Trophoblast cell (in vitro differentiated cells and primary cell): ENCODE data around the gene PYROXD2.

Experiments used
- DNase-seq, 2 donors: peaks; one replicate each; pipeline ENCODE4 v3.0.0-alpha.2; 2016
- H2AFZ ChIP-seq: 2 replicates; pipeline ENCODE4 v1.6.1; 2013; ENCODE audit warnings: low read length, moderate library complexity, mild to moderate bottlenecking; ENCODE audit not compliant: insufficient read depth, poor library complexity
- H2AK5ac ChIP-seq: 2 replicates; pipeline ENCODE4 v1.6.1; 2013; ENCODE audit warnings: mild to moderate bottlenecking, low read length
- H2BK120ac ChIP-seq: 2 replicates; pipeline ENCODE4 v1.6.1; 2013; ENCODE audit warnings: low read length, mild to moderate bottlenecking, moderate library complexity; ENCODE audit not compliant: insufficient read depth, poor library complexity
- H2BK12ac ChIP-seq: 2 replicates; pipeline ENCODE4 v1.6.1; 2013; ENCODE audit warnings: mild to moderate bottlenecking, low read length, moderate library complexity
- H2BK5ac ChIP-seq: 2 replicates; pipeline ENCODE4 v1.6.1; 2013; ENCODE audit warnings: low read length, low read depth, moderate library complexity, mild to moderate bottlenecking; ENCODE audit not compliant: poor library complexity
- H3K14ac ChIP-seq: 2 replicates; pipeline ENCODE4 v1.6.1; 2013; ENCODE audit warnings: mild to moderate bottlenecking, low read length
- H3K18ac ChIP-seq: 2 replicates; pipeline ENCODE4 v1.6.1; 2013; ENCODE audit warnings: mild to moderate bottlenecking, low read length
- H3K23ac ChIP-seq: 2 replicates; pipeline ENCODE4 v1.6.1; 2013; ENCODE audit warnings: low read length
- H3K27ac ChIP-seq: 2 replicates; pipeline ENCODE4 v1.5.1; 2013; ENCODE audit warnings: low read depth, mild to moderate bottlenecking, inconsistent platforms, low read length, moderate library complexity
- H3K27me3 ChIP-seq: 2 replicates; pipeline ENCODE4 v1.6.1; 2013; ENCODE audit warnings: inconsistent platforms, mild to moderate bottlenecking, low read length, moderate library complexity; ENCODE audit not compliant: insufficient read depth
- H3K36me3 ChIP-seq, 2 experiments: 1 replicate in 1 of 2; 2 replicates in 1 of 2; pipeline ENCODE4 v1.6.1; 2013; ENCODE audit warnings: low read length in 2 of 2, mild to moderate bottlenecking in 2 of 2, moderate library complexity in 1 of 2; ENCODE audit not compliant: insufficient read depth in 2 of 2, control insufficient read depth in 1 of 2
- H3K4ac ChIP-seq: 2 replicates; pipeline ENCODE4 v1.6.1; 2013; ENCODE audit warnings: low read depth, mild to moderate bottlenecking, low read length, moderate library complexity
- H3K4me1 ChIP-seq, 2 experiments: 1 replicate in 1 of 2; 2 replicates in 1 of 2; pipeline ENCODE4 v1.6.1; 2013; ENCODE audit warnings: low read length in 2 of 2, mild to moderate bottlenecking in 2 of 2, moderate library complexity in 1 of 2; ENCODE audit not compliant: insufficient read depth in 2 of 2, control insufficient read depth in 1 of 2
- H3K4me2 ChIP-seq: 2 replicates; pipeline ENCODE4 v1.6.1; 2013; ENCODE audit warnings: inconsistent platforms, mild to moderate bottlenecking, low read length, moderate library complexity
- H3K4me3 ChIP-seq: 2 replicates; pipeline ENCODE4 v1.5.1; 2013; ENCODE audit warnings: mild to moderate bottlenecking, low read depth, low read length, inconsistent platforms
- H3K79me1 ChIP-seq: one replicate; pipeline ENCODE4 v1.6.1; 2013; ENCODE audit warnings: low read length
- H3K79me2 ChIP-seq: 2 replicates; pipeline ENCODE4 v1.6.1; 2013; ENCODE audit warnings: low read length, mild to moderate bottlenecking; ENCODE audit not compliant: control insufficient read depth, insufficient read depth, poor library complexity
- H3K9ac ChIP-seq: 2 replicates; pipeline ENCODE4 v1.6.1; 2013; ENCODE audit warnings: mild to moderate bottlenecking, low read length
- H3K9me3 ChIP-seq: 2 replicates; pipeline ENCODE4 v1.6.1; 2013; ENCODE audit warnings: low read depth, mild to moderate bottlenecking, control low read depth, inconsistent platforms, low read length; ENCODE audit not compliant: insufficient read depth
- H4K12ac ChIP-seq: 2 replicates; pipeline ENCODE4 v1.6.1; 2013; ENCODE audit warnings: low read depth, mild to moderate bottlenecking, low read length, moderate library complexity
- H4K8ac ChIP-seq: 2 replicates; pipeline ENCODE4 v1.6.1; 2013; ENCODE audit warnings: low read depth, mild to moderate bottlenecking, low read length, moderate library complexity
- H4K91ac ChIP-seq: one replicate; pipeline ENCODE4 v1.6.1; 2013; ENCODE audit warnings: low read depth, mild to moderate bottlenecking, low read length, moderate library complexity
- WGBS: extraction: QIAGEN DNeasy Blood & Tissue Kit; methylation state at CpG from one replicate; pipeline ENCODE4 v1.1.7; 2013; ENCODE audit warnings: missing lambda C conversion rate; ENCODE audit not compliant: insufficient read length, insufficient coverage; ENCODE audit errors: extremely low coverage; 5-methylcytosine and 5-hydroxymethylcytosine counted together

PYROXD2 gene

GRCh38 chr10:98456043-98456570 lies 41.1 kb upstream of the PYROXD2 start:
- Histone ChIP-seq H3K18ac (no peak overlapping the region), H3K36me3 (no peaks in the 10 kb centered on the region), H3K4ac (no peak overlapping the region), H2BK12ac (no peak overlapping the region), H3K23ac (no peak overlapping the region), H3K27me3 (no peaks in the 10 kb centered on the region), H3K14ac (no peak overlapping the region), H2AFZ (no peak overlapping the region), H3K9ac (no peak overlapping the region), H3K4me1 (peaks cover 6 to 9% of the 10 kb centered on the region in 2 experiments), H3K9me3 (no peaks in the 10 kb centered on the region), H4K8ac (no peak overlapping the region), H2BK120ac (no peak overlapping the region), H3K4me2 (no peak overlapping the region), H4K91ac (no peak overlapping the region), H2AK5ac (no peak overlapping the region), H3K79me2 (no peaks in the 10 kb centered on the region), H3K27ac (no peak overlapping the region), H3K4me3 (no peak overlapping the region), H4K12ac (no peak overlapping the region), H3K79me1 (peaks cover under 1% of the 10 kb centered on the region), H2BK5ac (no peak overlapping the region)
- DNase-seq: no peak
- WGBS: no CpG with 5 or more reads among the region's 4 CpGs

- H4K8ac ChIP-seq: no peak overlapping the region
- peaks cover 4 to 5% of the 10 kb centered on the region in 2 experiments for H3K4me1 ChIP-seq
- no peak overlapping the region for H2BK12ac ChIP-seq
- no peak overlapping the region for H3K4ac ChIP-seq
- H3K9me3 ChIP-seq: no peaks in the 10 kb centered on the region
- H2AFZ ChIP-seq: no peak overlapping the region
- H3K4me2 ChIP-seq: no peak overlapping the region
- no peak overlapping the region for H3K18ac ChIP-seq
- H3K79me1 ChIP-seq: no peaks in the 10 kb centered on the region
- no CpG with 5 or more reads among the region's 2 CpGs for WGBS
- H3K9ac ChIP-seq: no peak overlapping the region
- no peak overlapping the region for H4K91ac ChIP-seq
- no peak overlapping the region for H3K14ac ChIP-seq
- no peak overlapping the region for H2AK5ac ChIP-seq
- H3K23ac ChIP-seq: no peak overlapping the region
- H3K36me3 ChIP-seq: no peaks in the 10 kb centered on the region
- H2BK120ac ChIP-seq: no peak overlapping the region
- no peak overlapping the region for H3K27ac ChIP-seq
- no peak overlapping the region for H3K4me3 ChIP-seq
- no peak for DNase-seq
- H3K27me3 ChIP-seq: no peaks in the 10 kb centered on the region
- no peak overlapping the region for H4K12ac ChIP-seq
- no peak overlapping the region for H2BK5ac ChIP-seq
- H3K79me2 ChIP-seq: no peaks in the 10 kb centered on the region
Observed at GRCh38 chr10:98453729-98454128, 38.7 kb upstream of the PYROXD2 start.

DNA sequence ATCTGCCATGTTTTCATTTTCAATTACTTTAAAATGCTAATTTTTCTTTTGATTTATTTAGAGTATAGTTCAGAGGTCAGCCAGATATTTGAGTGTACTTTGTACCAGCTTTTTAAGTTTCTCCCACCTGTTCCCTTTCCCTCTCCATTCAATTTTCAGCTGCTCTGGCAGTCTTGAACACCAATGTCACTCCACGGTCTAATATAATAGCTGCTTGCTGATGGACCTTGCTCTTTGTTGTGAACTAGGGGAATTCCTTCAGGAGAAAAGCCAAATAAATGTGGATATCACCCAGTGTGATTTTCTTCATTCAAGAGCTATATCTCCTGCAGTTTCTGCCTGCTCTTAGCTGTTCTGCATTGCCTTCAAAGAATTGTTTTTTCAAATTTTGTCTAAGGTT lies 35.6 kb upstream of the PYROXD2 start:
- Histone ChIP-seq H3K36me3 (no peaks in the 10 kb centered on the region), H3K14ac (no peak overlapping the region), H4K12ac (no peak overlapping the region), H3K79me1 (peaks cover 11% of the 10 kb centered on the region), H2BK120ac (no peak overlapping the region), H2BK12ac (no peak overlapping the region), H4K8ac (no peak overlapping the region), H4K91ac (no peak overlapping the region), H3K27ac (no peak overlapping the region), H3K4me1 (peaks cover 3 to 9% of the 10 kb centered on the region in 2 experiments), H3K4me2 (no peak overlapping the region), H3K4me3 (no peak overlapping the region), H3K23ac (no peak overlapping the region), H3K79me2 (peaks cover 9% of the 10 kb centered on the region), H3K18ac (no peak overlapping the region), H3K9me3 (no peaks in the 10 kb centered on the region), H2AK5ac (no peak overlapping the region), H2BK5ac (no peak overlapping the region), H3K27me3 (no peaks in the 10 kb centered on the region), H3K4ac (no peak overlapping the region), H2AFZ (no peak overlapping the region), H3K9ac (no peak overlapping the region)
- no peak for DNase-seq
- WGBS: no CpG with 5 or more reads among the region's 1 CpG

GRCh38 chr10:98449287-98449686 lies 34.3 kb upstream of the PYROXD2 start:
- Histone ChIP-seq H3K79me2 (peaks cover 9% of the 10 kb centered on the region), H2AFZ (no peak overlapping the region), H2BK120ac (no peak overlapping the region), H3K4me3 (no peak overlapping the region), H3K4ac (no peak overlapping the region), H3K36me3 (peaks cover 9 to 10% of the 10 kb centered on the region in 2 experiments), H3K4me2 (no peak overlapping the region), H3K79me1 (peaks cover 11% of the 10 kb centered on the region), H3K14ac (no peak overlapping the region), H2AK5ac (no peak overlapping the region), H3K23ac (no peak overlapping the region), H3K27me3 (no peaks in the 10 kb centered on the region), H3K4me1 (peaks cover 3 to 6% of the 10 kb centered on the region in 2 experiments), H4K8ac (no peak overlapping the region), H2BK5ac (no peak overlapping the region), H3K27ac (no peak overlapping the region), H4K12ac (no peak overlapping the region), H3K9ac (no peak overlapping the region), H3K9me3 (no peaks in the 10 kb centered on the region), H3K18ac (no peak overlapping the region), H2BK12ac (no peak overlapping the region), H4K91ac (no peak overlapping the region)
- no peak for DNase-seq
